Smooth muscle cell (in vitro differentiated cells): ENCODE data around the gene RAB33A. TPM values are rescaled to one million over a fixed set of nuclear protein-coding genes. Genes with fewer than 3 reads are reported as not detected.

Experiments
- DNase-seq: peaks from one replicate; lab custom pipeline; 2025; ENCODE audit not compliant: unreplicated experiment; lab: John Stamatoyannopoulos, UW
- H2AFZ ChIP-seq: fragments of 200-600 bp; sonication (generic); 2 replicates; pipeline ENCODE4 v1.6.0; 2016; ENCODE audit warnings: antibody characterized with exemption, low read depth, mild to moderate bottlenecking
- H3F3A ChIP-seq: fragments of 200-600 bp; sonication (generic); 2 replicates; pipeline ENCODE4 v1.6.0; 2017; ENCODE audit warnings: antibody characterized with exemption, low read depth
- H3K27ac ChIP-seq: fragments of 200-600 bp; sonication (generic); 2 replicates; pipeline ENCODE4 v1.5.1; 2016; ENCODE audit warnings: low read depth, mild to moderate bottlenecking
- H3K27me3 ChIP-seq: fragments of 200-600 bp; sonication (generic); 2 replicates; pipeline ENCODE4 v1.6.1; 2016; ENCODE audit warnings: low read depth, mild to moderate bottlenecking
- H3K36me3 ChIP-seq: fragments of 200-600 bp; sonication (generic); 2 replicates; pipeline ENCODE4 v1.5.1; 2016; ENCODE audit warnings: low read depth
- H3K4me1 ChIP-seq: fragments of 200-600 bp; sonication (generic); 2 replicates; pipeline ENCODE4 v1.5.1; 2016; ENCODE audit warnings: low read depth
- H3K4me2 ChIP-seq: fragments of 200-600 bp; sonication (generic); 2 replicates; pipeline ENCODE4 v1.6.0; 2016; ENCODE audit warnings: mild to moderate bottlenecking
- H3K4me3 ChIP-seq: fragments of 200-600 bp; sonication (generic); 2 replicates; pipeline ENCODE4 v1.5.1; 2016; ENCODE audit warnings: mild to moderate bottlenecking
- H3K79me2 ChIP-seq: fragments of 200-600 bp; sonication (generic); 2 replicates; pipeline ENCODE4 v1.6.0; 2016; ENCODE audit warnings: low read depth, mild to moderate bottlenecking
- H3K9ac ChIP-seq: fragments of 200-600 bp; sonication (generic); 2 replicates; pipeline ENCODE4 v1.6.0; 2016; ENCODE audit warnings: low read depth
- H3K9me3 ChIP-seq: fragments of 200-600 bp; sonication (generic); replicated peaks from 2 replicates; pipeline ENCODE4 v1.5.1; 2016; ENCODE audit warnings: low read depth
- H4K20me1 ChIP-seq: fragments of 200-600 bp; sonication (generic); 2 replicates; pipeline ENCODE4 v1.6.0; 2016; ENCODE audit warnings: low read depth
- CTCF ChIP-seq: fragments of 200-600 bp; sonication (generic); IDR thresholded peaks from 2 replicates; pipeline ENCODE4 v1.5.1; 2017; ENCODE audit warnings: borderline replicate concordance, mild to moderate bottlenecking, antibody characterized with exemption; ENCODE audit not compliant: insufficient read depth, poor library complexity, severe bottlenecking
- WGBS: methylation state at CpG from one replicate; pipeline ENCODE4 v1.1.7; 2016; ENCODE audit warnings: low lambda C conversion rate; 5-methylcytosine and 5-hydroxymethylcytosine counted together
- polyA plus RNA-seq: library from polyadenylated mRNA; unstranded; fragments of >200 nt; fragmentation: Nextera tagmentation; extraction: Ambion mirVana; gene quantifications from 2 replicates; pipeline ENCODE4 v1.2.1, GENCODE V29; 2016
- total RNA-seq: library from RNA; depleted of rRNA; stranded (reverse); fragments of >200 nt; gene quantifications from 2 replicates; pipeline ENCODE4 v1.2.3, GENCODE V29; 2014

Gene RAB33A
- total and polyA plus RNA-seq, 2 experiments from 2014 or later, result 0.58 to 2.6 TPM

GRCh38 chrX:130184168-130184567, 12.4 kb downstream of the RAB33A start:
- H3K4me1 ChIP-seq, result no peaks in the 10 kb centered on the region
- DNase-seq, result no peak
- H4K20me1 ChIP-seq, result no peaks in the 10 kb centered on the region
- WGBS, result 93% methylated on average over 11 of the region's 11 CpGs
- H3F3A ChIP-seq, result no peaks in the 10 kb centered on the region
- no peaks in the 10 kb centered on the region for H3K27me3 ChIP-seq
- no peak overlapping the region for H3K4me2 ChIP-seq
- H3K9ac ChIP-seq, result no peak overlapping the region
- no peaks in the 10 kb centered on the region for H3K9me3 ChIP-seq
- H3K36me3 ChIP-seq, result no peaks in the 10 kb centered on the region
- no peak overlapping the region for H2AFZ ChIP-seq
- H3K4me3 ChIP-seq, result no peak overlapping the region
- H3K27ac ChIP-seq, result no peak overlapping the region
- no peaks in the 10 kb centered on the region for H3K79me2 ChIP-seq
- TF ChIP-seq CTCF, result no peak

GRCh38 chrX:130184857-130185256, 13.1 kb downstream of the RAB33A start:
- no peak overlapping the region for H3K4me2 ChIP-seq
- no peak overlapping the region for H2AFZ ChIP-seq
- no peaks in the 10 kb centered on the region for H3K36me3 ChIP-seq
- no peak overlapping the region for H3K27ac ChIP-seq
- no peaks in the 10 kb centered on the region for H3K9me3 ChIP-seq
- 43% methylated on average over 2 of the region's 2 CpGs for WGBS
- H3K4me1 ChIP-seq, result no peaks in the 10 kb centered on the region
- no peaks in the 10 kb centered on the region for H3K27me3 ChIP-seq
- no peak for TF ChIP-seq CTCF
- H3K9ac ChIP-seq, result no peak overlapping the region
- no peaks in the 10 kb centered on the region for H3F3A ChIP-seq
- DNase-seq, result no peak
- no peak overlapping the region for H3K4me3 ChIP-seq
- H4K20me1 ChIP-seq, result no peaks in the 10 kb centered on the region
- H3K79me2 ChIP-seq, result no peaks in the 10 kb centered on the region

- no peaks in the 10 kb centered on the region for H3K4me1 ChIP-seq
- no peak overlapping the region for H2AFZ ChIP-seq
- H3F3A ChIP-seq, result no peaks in the 10 kb centered on the region
- no peak for DNase-seq
- H3K4me2 ChIP-seq, result no peak overlapping the region
- no peak overlapping the region for H3K27ac ChIP-seq
- no peak overlapping the region for H3K4me3 ChIP-seq
- no peaks in the 10 kb centered on the region for H3K79me2 ChIP-seq
- H4K20me1 ChIP-seq, result no peaks in the 10 kb centered on the region
- H3K9ac ChIP-seq, result no peak overlapping the region
- no peak for TF ChIP-seq CTCF
- 43% methylated on average over 4 of the region's 4 CpGs for WGBS
- no peaks in the 10 kb centered on the region for H3K27me3 ChIP-seq
- no peaks in the 10 kb centered on the region for H3K9me3 ChIP-seq
- H3K36me3 ChIP-seq, result no peaks in the 10 kb centered on the region
Observed at GRCh38 chrX:130186651-130187050, 14.9 kb downstream of the RAB33A start.

GRCh38 chrX:130190801-130191200, 19.0 kb downstream of the RAB33A start:
- Histone ChIP-seq H3K4me2 (no peak overlapping the region), H3K79me2 (no peaks in the 10 kb centered on the region), H2AFZ (no peak overlapping the region), H3K27ac (no peak overlapping the region), H3K4me1 (no peaks in the 10 kb centered on the region), H3K27me3 (no peaks in the 10 kb centered on the region), H3F3A (no peaks in the 10 kb centered on the region), H3K4me3 (no peak overlapping the region), H3K36me3 (no peaks in the 10 kb centered on the region), H3K9me3 (no peaks in the 10 kb centered on the region), H3K9ac (no peak overlapping the region), H4K20me1 (no peaks in the 10 kb centered on the region)
- no peak for DNase-seq
- WGBS, result 79% methylated on average over 4 of the region's 4 CpGs
- TF ChIP-seq CTCF, result no peak
